Activated CD4-positive, alpha-beta T cell treated with anti-CD3 and anti-CD28 coated beads, Interleukin-2, amount 50 U/mL, for 4 hours (primary cell): ENCODE measurements around the gene POLQ.
"Not testable (repeated sequence)": the region's sequence is repeated elsewhere in the genome, so short reads cannot be mapped to it uniquely, and the experiment has no call there.

Source experiments
- DNase-seq, 2 experiments: peaks; one replicate each; pipeline ENCODE4 v3.0.0-alpha.2; 2020

The POLQ gene

DNA sequence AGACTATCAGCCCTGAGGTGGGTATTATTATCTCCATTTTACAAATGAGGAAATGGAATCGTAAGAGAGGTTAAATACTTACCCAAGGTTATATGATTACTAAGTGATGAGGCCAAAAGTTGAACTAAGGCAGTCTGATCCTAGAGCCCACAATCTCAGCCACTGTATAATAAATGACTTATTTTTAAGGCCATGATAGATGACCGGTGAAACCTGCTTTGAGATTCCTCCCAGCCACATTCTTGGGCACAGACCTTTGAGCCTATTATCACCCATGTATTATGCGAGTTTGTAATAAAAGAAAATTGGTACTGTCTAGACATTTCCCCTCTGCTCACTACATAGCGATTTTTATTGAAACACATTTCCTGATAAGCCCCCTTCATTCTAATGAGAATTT, 37.4 kb downstream of the POLQ start:
- no peak for DNase-seq

DNA sequence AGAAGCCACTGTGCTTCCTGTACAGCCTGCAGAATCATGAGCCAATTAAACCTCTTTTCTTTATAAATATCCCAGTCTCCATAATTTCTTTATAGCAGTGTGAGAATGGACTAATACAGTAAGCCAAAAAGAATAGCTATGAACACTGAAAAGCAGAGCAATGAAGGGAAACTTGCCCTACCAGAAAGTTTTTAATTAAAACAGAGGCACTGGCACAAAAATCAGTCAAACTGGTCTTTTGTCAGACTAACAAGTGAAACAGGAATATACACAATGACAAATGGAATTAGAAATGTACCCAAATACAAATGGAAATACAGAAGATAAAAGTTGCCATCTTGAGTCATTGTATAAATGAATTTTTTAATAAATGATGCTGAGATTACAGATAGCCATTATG, 40.5 kb downstream of the POLQ start:
- no peak for DNase-seq

DNA sequence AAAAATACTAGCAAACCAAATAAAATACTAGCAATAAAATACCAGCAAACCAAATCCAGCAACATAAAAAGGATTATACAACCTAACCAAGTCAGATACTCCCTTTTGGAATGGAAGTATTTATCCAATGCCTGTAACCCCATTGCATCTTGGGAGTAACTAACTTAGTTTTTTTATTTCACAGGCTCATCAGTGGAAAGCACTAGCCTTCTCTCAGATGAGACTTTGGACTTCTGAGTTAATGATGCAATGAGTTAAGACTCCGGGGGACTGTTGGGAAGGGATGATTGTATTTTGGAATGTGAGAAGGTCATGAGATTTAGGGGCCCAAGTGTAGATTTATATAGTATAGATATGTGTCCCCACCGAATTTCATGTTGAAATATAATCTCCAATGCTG, 41.2 kb downstream of the POLQ start:
- no peak for DNase-seq

DNA sequence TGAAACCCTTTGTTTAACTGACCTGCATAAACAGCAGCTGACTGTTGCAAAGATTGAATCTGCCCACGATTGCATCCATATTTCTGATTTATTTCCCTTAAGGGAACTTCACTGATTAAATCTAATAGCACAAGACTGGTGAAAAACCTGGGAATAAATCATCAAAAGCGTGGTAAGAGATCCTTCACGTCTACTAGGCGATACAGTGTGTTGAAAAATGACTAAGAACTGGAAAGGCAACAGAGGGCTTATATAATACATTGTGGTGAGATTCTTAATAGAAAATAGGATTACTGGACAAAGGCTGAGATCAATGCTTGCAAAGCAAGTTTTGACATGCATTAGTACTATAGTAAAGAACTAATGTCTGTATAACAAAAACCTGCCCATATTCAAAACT, 49.0 kb downstream of the POLQ start:
- no peak for DNase-seq

DNA sequence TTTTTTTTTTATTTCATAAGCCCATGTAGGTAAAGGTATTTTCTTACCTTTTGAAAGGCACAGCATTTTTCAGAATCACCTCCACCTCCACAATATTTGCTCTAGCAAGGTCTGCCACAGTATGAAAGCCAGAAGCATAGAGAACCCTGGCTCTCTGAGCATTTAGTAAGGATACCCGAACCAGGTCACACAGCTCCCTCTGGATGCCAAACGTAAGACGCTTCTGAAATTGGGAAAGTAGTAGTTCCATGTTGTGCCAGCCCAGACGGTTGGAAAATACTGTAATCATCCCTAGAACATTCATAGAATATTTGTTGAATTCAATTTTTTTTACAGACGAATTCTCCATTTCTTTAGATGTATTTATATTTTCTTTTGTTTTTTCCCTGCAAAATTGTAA, 52.4 kb downstream of the POLQ start:
- DNase-seq: no peak

DNA sequence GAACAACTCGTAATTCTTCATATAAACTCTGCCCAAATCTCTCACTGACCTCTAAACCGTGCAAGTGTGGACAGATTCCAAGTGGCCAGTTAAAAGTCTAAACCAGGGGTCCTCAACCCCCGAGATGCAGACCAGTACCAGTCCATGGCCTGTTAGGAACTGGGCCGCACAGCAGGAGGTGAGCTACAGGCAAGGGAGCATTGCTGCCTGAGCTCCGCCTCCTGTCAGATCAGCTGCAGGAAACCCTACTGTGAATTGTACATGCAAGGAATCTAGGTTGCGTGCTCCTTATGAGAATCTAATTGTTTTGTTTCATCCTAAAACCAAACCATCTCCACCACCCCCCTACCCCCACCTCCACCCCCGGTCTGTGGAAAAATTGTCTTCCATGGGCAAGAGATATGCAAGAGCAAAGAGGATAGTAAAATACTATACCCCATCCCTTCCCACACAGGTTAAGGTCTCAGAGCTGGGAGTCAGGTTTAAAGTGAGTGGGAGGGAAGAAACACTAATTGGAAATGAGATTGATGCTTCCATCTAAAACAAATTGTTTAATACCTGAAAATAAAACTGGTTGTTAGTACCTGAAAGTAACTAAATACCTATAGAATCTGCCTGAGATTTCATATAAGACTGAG, 54.0 kb downstream of the POLQ start:
- no peak for DNase-seq

DNA sequence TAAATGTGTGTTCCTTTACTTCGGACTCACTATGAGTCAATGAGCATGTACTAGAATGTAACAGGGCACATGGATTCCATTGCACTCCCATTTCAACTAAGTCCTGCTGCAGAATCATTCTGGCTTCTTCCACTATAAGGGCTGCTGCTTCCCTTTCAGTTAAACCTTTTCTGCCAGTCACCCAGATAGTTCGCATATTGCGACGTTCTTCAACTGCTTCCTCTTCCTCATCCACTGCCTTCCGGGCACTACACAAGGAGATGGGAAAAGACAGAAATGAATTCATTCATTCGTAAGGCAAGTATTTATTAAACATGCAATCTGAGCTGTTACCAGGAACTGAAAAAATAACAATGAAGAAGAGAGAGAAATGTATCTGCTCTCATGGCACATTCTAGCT, 55.6 kb downstream of the POLQ start:
- no peak for DNase-seq

DNA sequence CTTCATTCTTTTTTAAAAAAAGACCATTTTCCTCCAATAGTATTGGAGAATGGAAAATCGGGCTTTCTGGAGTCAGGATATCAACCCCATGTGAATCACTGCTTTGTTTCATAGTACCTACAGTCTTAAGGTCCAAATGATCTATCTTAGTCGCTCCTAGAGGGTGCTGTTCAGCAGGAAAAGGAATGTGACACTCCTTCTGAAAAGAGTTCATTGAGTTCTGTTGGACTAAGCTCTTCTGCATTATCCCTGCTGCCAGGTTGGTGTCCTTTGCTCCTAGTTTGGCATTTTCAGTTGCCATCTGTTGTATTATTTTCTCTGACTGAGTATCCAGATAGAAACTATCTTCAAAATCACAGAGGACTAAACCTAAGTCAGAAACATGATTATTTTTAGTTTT, 57.2 kb downstream of the POLQ start:
- DNase-seq: no peak

DNA sequence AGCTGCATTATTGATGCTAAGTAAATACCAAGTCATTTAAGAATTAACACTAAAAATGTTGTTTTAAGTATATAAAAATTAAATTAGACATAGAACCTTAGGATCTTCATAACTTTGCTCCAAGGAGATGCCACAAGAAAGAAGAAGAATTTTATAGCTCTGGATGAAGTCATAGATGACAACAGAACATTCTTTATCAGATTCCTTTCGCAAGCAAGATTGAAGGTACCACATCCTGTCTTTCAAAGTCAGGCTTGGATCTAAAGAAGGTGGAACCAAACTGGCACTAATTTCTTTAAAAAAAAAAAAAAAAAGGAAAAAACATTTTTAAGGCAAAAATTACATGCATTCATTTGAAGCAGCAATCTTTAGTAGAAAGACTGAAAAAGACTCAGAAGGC, 62.5 kb downstream of the POLQ start:
- no peak for DNase-seq

DNA sequence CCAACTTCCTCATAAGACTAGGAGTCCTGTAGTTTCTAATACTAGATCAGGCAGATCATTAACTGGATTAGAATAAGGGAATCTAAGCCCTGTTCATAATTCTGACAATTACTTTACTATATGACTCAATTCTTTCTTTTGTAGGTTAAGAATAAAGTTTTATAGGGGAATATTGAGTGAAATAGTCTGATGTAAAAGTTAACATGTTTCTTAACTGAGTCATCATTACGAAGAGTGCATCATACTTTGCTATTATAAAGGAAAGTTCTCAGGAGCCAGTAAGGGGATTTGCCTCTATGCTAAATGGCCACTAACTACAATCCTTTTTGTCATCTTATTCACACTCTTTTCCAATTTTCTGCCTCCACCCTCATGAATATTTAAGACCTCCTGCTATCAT, 63.1 kb downstream of the POLQ start:
- DNase-seq: no peak

DNA sequence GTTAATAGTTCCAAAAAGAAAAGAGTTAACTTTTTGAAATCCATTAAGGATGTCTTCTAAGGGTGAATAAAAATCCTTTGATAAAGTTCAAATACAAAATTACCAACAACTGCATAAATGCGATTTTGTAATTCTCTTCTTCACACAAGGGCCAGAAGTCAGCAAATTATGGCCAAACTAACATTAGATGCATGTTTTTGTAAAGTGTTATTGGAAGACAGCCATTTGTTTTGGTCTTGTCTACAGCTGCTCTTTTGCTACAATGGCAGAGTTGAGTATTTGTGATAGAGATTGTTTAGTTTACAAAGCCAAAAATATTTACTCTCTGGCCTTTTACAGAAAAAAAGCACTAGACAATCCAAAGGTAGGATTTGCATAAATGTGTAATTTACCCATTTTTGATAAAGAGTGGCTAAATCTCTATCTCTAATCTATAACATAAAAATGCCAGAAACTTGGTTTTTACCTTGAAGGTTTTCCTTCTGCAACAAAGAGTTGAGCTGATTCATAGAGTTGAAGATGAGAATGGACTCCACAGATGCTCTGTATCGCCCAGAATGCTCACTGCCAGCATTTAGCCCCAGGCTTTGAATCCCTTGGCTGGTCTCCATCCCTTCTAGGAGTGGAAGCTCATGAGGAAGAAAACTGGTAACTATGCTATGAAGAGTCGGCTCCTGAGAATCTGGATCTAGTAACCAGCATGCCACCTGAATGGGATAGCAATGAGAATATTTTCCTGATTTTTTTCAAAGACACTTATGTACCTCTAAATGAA, 64.5 kb downstream of the POLQ start:
- no peak for DNase-seq

DNA sequence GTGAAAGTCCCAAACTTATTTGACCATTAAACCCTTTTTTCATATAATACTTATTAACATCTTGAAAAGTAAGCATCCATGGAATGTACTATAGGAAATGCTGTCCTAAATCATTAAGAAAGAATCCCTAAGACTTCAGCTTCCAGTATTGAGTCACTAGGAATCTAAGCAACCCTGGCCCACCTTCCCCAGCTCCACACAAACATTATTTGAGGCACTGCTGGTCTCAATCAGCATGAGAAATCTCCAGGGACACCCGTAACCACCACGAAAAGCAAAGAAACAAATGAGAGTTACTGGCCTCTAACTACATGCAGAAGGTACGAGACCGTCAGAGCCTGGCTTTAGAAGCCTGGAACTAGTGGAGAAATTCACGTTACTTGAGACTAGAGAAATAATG, 68.2 kb downstream of the POLQ start:
- DNase-seq: no peak

DNA sequence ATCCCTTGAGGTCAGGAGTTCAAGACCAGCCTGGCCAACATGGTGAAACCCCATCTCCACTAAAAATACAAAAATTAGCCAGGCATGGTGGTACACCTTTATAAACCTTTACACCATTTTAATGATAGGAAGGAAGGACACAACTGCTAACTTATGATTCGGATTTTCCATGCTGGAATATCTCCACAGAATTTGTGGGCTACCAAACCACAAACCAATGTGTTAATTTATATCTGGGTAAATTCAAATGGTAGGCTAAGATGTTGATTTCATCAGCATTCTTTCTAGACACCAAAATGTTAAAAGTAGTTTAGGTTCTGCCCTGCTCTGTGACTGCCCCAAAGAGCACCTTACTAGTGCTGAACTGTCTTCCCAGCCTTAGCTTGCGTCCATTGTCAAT, 72.8 kb downstream of the POLQ start:
- DNase-seq: no peak

DNA sequence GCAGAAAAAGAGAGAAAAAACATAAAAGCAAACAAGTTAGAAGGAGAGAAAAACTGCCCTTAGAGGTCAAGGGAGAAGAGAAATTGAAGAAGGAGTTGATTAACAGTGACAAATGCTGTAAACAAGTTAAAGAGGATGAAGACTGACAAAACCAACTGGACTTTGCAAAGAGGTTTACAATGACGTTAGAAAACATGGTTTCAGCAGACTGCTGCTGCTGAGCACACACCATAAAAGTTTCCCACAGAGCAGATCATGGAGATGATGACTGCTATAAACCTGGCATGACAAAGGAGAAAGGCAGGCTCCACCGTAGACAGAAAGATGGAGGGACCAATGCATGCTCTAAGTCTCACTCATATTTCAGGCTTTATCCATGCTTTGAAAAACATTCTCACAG, 78.7 kb downstream of the POLQ start:
- DNase-seq: no peak

DNA sequence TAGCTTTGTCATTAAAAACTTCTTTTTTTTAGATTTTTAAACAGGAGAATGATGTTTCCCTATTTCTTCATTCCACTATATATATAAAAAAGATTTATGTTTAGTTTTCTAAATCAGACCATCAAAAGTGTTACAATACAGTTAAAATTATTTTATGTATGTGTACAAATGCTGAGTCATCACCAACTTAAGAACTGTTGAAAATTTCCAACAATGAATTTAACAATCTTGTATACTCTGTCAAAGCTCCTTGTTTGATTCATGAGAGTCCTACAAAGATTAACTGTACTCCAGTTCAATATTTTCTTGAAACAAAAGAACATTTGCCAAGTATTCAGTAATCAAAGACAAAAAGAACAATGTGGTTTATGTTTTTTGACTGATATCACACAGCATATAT, 82.0 kb downstream of the POLQ start:
- DNase-seq: no peak

DNA sequence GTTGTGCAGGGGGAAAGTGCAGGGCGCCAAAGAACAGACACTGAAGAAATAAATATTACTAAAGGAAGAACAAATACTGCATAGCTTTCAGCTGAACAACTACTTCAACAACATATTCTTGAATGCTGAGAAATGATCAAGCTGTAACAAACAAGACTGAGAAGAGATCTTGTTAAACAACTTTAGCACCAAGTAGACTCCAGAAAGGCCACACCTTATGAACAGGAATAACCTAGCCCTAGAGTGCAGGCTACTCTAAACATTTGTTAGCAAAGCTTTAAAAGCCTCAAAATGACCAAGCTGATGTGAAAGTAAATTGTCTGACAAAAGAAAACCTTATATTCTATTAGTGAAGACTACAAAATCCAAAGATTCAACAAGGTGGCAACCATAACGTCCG, 83.2 kb downstream of the POLQ start:
- no peak for DNase-seq

DNA sequence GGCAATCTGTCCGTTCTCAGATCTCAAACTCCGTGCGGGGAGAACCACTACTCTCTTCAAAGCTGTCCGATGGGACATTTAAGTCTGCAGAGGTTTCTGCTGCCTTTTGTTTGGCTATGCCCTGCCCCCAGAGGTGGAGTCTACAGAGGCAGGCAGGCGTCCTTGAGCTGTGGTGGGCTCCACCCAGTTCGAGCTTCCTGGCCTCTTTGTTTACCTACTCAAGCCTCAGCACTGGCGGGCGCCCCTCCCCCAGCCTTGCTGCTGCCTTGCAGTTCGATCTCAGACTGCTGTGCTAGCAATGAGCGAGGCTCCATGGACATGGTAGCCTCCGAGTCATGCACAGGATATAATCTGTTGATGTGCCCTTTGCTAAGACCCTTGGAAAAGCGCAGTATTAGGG, 94.0 kb downstream of the POLQ start:
- DNase-seq: not testable (repeated sequence)

DNA sequence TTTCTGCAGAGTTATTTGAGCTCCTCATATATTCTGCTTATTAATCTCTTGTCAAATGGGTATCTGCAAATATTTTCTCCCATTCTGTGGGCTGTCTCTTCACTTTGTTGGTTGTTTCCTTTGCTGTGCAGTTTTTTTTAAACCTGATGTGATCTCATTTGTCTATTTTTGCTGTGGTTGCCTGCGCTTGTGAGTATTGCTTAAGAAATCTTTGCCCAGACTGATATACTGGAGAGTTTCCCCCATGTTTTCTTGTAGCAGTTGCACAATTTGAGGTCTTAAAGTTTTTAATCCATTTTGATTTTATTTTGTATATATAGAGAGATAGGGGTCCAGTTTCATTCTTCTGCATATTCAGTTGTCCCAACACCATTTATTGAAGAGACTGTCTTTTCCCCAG, 102.3 kb downstream of the POLQ start:
- no peak for DNase-seq

DNA sequence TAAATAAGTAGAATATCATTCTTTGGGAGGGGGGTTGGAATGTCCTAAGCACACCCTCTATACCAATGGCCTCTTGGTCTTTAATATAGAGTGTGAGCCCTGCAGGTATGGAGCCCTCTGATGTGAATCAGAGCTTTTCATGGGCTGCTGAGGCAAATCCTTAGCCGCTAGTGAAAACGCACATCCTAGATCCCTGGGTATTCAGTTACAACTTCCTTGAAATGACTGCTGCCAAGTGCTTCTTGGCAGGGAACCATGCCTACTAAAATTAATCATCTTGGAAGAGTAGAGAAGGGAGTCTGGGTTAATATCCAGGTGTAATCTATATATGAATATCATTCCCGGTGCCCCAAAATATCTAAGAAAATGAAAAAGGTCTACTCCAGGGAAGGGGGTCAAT, 109.1 kb downstream of the POLQ start:
- DNase-seq: no peak

DNA sequence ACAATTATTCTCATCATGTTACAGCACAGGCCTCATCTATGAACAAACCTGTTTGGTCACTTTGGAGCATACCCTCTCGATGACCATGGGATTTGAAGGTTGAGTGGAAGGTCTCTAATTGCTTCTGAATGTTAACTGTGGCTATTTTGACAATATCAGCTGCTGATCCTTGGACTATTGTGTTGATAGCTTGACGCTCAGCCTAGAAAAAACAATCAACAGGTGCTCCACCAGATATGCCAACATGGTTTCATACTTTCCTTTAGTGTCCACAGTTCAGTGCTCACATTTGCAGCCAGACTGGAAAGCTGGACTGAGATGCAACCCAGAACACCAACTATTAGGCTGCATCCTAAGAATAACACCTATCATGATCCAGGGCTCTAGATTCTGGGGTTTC, 109.7 kb downstream of the POLQ start:
- DNase-seq: no peak

DNA sequence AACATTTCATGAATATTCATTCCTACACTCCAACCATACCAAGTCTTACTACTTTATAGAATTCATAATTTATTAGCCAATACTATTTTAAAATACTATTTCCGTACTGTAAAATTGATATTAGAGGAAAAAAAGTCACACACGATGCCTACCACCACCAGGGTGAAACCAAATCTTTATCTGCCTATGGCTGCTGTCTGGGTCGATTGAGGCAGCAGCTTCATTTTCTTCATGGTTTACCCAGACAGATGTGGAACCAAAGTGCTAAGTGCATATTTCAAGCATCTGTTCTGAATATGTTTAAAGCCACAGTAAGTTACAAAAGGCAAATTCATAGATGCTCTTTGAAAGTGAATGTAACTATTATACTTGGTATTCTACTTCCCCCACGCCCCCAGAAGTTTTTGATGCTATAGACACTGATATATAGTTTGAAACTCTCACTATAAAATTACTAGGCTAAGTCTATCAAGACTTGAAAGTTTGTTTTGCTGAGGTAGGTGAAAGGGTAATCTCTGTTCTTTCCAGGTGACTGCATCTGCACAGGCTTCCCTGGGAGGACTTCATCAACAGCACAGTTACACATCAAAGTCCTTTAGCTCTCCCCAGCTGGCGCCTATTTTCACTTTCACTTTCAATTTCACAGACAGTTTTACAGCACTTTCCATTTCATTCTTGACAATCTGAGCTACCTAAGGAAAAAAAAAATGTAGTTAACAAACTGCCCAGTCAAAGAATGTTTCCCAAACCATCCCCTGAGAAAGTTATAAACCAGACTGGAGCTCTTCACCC, 113.9 kb downstream of the POLQ start:
- DNase-seq: peak; percentile 29 to 30

DNA sequence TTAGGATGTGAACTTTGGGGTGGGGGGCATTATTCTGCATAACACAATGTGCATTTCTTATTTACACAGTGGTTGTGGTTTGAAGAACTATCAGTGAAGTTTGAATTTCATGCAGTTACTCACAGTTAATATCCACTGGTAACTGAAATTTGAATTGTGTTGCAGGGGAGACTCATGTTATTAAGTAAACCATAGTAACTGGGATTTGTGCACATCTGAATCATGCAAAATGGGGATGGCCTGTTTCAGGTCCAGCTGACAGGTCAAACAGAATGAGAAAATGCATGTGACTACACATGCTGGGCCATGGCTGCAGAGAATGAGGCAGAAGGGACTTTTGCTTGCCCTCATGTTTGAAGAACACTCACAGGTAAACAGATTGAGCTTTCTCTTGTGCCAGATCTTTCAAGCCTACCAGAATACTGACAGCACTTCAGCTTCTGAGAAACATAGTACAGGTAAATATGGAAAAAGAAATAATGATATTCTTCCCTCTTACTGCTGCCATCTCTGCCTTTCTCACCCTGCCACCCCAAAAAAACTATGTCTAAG, 115.0 kb downstream of the POLQ start:
- no peak for DNase-seq

DNA sequence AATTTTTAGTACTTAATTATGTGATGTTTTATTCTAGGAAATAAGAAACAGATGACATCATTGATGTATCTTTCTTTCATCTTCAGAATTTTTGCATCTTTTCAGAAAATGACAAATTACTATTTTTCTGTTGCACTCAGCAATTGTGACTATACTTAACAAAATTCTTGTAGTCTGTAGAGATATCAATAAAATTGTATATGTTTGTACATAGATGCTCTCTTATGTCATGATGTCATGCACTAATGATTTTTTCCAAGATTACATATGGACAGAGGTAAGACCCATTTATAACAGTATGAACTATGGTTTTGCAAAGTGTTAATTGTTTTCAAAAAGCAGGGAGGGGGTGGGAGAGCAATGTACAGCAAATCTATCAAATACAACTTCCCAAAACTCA, 121.2 kb downstream of the POLQ start:
- no peak for DNase-seq

DNA sequence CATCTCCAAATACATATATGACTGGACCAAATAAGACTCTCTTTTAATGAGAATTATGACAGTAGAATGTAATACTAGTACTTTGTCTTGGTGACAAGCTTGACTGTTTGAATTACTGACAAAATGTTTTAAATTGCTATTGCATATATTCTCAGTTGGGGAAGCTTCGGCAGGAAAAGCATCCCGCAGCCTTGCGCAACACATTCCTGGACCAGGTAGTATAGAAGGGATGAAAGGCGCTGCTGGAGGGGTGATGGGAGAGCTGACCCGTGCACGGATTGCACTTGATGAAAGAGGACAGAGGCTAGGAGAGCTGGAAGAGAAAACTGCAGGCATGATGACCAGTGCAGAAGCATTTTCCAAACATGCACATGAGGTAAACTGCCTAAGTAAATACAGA, 127.6 kb downstream of the POLQ start:
- DNase-seq: no peak
